HuH-7.5 (cell line): ENCODE measurements around the gene PGK1.
"Not testable (repeated sequence)": the region's sequence is repeated elsewhere in the genome, so short reads cannot be mapped to it uniquely, and the experiment has no call there.

ENCODE experiments used
- DNase-seq: peaks from one replicate; pipeline ENCODE4 v3.0.0; 2011; ENCODE audit warnings: low spot score

PGK1 gene

DNA sequence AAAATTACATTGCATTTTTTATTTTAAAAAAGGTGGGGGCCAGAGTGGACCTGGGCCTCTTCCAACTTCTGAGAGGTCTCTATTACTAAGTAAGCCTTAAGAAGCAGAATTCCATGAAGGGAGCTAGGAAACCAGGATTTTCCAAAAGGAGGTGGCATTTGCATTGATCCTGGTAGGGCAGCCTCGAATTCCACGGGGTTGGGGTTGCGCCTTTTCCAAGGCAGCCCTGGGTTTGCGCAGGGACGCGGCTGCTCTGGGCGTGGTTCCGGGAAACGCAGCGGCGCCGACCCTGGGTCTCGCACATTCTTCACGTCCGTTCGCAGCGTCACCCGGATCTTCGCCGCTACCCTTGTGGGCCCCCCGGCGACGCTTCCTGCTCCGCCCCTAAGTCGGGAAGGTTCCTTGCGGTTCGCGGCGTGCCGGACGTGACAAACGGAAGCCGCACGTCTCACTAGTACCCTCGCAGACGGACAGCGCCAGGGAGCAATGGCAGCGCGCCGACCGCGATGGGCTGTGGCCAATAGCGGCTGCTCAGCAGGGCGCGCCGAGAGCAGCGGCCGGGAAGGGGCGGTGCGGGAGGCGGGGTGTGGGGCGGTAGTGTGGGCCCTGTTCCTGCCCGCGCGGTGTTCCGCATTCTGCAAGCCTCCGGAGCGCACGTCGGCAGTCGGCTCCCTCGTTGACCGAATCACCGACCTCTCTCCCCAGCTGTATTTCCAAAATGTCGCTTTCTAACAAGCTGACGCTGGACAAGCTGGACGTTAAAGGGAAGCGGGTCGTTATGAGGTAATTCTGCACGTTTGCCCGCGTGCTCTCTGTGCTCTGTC is at the start of gene PGK1:
TSS of gene PGK1 (plus strand) at position 626 of the 824 bp plus-strand sequence. CDS start at position 719, 93 bp downstream.
- peak; percentile 52 for DNase-seq

DNA sequence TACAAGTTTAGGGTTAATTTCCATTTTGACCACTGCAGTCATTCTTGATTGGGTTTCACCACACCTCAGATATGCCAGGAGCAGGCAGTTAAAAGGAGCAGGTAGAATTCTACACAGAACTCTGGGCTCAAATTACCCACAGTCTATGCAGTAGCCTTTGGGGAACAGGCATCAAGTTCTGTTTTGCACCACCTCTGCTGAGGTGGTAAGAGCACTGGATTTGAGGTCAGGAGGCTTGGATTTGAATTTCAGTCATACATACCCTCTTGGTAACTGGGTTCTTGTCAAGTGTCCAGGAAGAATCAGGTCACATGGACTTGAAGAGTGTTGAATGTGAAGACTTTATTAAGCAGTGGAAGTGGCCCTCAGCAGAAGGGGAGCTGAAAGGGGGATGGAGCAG is 40.4 kb upstream of the PGK1 start:
- no peak for DNase-seq

DNA sequence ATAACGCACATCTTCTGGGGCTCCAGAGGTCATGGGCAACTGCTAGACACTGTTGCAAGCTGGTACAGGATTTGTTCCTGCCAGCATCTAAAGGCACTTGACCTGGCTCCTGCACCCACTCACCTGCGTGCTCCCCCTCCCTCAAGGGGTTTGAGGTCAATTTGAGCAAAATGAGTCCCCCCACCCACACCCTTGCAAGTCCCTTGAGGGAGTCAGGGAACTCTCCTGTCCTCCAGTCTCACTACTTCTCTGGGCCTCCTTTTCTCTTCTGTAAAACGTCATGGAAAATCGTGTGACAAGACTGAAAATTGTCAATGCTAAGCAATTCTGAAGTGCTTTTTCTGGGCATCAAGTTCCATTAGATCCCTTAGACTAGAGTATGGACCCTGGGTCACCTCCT is 39.9 kb upstream of the PGK1 start:
- DNase-seq: no peak

DNA sequence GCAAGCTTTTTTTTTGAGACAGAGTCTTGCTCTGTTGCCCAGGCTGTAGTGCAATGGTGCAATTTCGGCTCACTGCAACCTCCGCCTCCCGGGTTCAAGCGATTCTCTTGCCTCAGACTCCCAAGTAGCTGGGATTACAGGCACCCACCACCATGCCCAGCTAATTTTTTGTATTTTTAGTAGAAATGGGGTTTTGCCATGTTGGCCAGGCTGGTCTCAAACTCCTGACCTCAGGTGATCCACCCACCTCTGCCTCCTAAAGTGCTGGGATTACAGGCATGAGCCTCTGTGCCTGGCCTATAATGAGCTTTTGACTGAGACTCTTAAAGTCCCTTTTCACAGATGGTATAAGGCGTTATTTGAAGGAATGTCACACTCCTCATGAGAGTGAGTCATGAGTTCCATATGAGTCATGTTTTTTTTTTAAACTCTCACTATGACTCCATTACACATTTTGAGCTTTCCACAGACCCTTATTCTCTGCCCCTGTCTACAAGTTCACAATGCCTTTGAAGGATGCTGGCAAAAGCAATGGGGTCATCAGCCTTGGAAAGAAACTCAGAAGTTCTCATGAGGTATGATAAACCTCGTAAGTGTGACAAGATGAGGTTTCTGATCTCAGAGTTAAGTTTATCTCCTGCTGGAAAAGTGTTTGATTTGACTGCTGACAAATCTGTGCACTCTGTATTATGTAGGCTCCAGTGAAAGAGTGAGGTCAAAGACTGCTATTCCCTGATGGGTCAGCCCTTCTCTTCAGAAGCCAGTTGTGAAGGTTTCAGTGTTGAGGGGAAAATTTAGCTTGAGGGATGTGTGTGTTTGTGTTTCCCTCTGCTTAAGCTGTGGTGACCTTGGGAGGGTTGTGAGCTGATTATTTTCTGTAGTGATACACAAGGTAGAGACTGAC is 39.1 kb upstream of the PGK1 start:
- not testable (repeated sequence) for DNase-seq

DNA sequence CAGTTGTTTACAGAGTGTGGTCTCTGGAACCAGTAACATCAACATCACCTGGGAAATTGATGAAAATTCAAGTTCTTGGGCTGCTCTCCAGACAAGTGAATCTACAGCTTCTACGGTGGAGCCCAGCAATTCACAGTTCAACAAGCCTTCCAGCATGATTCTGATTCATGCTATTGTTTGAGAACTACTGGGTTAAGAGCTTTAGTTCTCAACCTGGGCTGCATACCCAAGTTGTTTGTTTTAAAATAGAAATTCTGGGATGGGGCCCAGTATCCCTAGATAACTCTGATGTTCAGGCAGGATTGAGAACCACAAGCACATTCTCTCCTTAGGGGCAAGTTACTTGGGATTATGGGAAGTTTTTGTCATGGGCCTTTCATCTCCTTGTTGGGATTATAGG is 37.9 kb upstream of the PGK1 start:
- DNase-seq: no peak

DNA sequence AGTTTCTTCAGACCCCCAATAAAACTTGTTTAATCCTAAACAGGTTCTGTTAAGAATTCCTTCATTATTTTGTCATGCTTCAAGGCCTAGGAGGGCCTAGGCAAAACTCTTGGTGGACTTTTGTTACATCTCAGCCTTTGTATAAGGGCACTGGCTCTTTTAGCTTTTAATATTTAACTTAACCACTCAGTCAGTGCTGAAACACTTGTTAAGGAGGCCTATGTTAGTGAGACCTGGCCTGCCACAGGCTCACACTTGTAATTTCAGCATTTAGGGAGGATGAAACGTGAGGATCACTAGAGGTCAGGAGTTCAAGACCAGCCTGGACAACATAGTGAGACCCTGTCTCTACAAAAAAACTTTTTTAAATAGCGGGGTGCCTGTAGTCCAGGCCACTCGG is 32.7 kb upstream of the PGK1 start:
- DNase-seq: no peak

DNA sequence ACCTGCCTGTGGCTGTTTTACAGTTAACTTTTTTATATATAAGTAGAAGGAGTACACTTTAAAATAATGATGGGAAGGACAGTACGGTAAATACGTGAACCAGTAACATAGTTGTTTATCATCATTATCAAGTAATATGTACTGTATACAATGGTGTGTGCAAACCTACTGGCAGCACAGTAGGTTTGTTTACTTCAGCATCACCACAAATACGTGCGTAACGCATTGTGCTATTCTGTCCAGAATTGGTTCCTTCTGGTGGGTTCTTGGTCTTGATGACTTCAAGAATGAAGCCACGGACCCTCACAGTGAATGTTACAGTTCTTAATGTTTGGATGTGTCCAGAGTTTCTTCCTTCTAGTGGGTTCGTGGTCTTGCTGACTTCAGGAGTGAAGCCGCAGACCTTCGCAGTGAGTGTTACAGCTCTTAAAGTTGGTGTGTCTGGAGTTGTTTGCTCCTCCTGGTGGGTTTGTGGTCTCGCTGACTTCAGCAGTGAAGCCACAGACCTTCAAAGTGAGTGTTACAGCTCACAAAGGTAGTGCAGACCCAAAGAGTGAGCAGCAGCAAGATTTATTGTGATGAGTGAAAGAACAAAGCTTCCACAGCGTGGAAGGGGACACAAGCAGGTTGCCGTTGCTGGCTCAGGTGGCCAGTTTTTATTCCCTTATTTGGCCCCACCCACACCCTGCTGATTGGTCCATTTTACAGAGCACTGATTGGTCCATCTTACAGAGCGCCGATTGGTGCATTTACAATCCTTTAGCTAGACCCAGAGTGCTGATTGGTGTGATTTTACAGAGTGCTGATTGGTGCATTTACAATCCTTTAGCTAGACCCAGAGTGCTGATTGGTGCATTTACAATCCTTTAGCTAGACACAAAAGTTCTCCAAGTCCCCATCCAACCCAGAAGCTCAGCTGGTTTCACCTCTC is 30.6 kb upstream of the PGK1 start:
- DNase-seq: not testable (repeated sequence)

DNA sequence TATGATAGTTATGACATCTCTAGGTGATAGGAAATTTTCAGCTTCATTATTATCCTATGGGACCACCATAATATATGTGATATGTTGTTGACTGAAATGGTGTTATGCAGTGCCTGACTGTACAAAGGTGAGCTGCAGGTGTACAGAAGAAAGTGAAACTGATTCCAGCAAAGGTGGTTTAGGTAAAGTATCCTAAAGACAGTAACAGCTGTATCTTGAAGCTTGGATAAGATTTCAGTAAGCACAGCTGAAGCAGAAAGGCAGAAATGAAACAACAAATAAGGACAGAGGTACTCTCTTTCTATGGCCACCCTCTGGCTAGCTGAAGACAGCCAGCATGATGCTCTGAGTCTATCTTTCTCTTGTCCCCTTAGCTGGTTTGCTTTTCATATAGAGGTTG is 30.0 kb upstream of the PGK1 start:
- DNase-seq: no peak

DNA sequence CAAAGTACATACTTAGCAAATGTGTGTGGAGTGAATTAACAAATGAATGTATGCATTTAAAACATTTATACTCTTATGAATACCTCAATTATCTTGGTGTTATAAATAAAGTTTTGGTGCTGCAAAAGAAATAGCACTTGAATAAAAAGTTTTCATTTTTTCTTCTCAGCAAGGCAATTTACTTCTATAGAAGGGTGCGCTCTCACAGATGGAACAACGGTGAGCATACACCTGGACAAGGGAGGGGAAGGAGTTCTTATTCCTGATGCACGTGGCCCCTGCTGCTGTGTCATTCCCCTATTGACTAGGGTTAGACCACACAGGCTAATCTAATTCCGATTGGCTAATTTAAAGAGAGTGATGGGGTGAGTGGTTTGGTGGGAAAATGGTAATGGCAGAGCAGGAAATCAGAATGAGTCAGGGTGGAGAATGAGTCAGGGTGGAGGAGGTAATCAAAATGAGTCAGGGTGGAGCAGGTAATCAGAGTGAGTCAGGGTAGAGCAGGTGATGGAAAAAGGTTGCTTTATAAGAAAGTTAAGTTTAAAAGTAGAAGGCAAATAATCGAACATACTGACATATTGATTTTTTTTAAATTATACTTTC is 28.2 kb upstream of the PGK1 start:
- no peak for DNase-seq

DNA sequence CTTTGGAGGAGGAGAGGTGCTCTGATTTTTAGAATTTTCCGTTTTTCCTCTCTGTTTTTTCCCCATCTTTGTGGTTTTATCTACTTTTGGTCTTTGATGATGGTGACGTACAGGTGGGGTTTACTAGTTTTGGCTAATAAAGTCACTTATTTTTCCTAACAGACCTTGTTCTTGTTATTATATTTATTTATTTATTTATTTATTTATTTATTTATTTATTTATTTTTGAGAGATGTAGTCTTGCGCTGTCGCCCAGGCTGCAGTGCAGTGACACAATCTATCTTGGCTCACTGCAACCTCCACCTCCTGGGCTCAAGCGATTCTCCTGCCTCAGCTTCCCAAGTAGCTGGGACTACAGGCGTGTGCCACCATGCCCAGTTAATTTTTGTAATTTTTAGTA is 22.6 kb upstream of the PGK1 start:
- not testable (repeated sequence) for DNase-seq

DNA sequence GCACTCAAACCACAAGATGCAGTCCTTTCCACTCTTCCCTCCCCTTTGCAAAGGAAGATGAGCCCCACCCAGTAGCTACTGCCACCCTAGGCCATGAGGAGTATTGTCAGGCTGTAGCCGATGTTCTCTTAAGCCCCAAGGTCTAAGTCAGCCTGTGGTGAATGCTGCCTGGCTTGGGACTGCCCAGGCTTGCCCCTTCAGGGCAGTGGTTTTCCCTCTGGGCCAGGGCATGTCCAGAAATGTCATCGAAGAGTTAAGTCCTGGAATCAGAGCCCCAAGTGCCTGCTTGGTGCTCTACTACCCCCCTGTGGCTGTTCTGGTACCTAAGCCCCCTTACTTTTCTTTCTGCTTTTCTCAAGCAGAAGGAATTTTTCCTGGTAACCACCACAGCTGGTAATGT is 11.8 kb upstream of the PGK1 start:
- no peak for DNase-seq

DNA sequence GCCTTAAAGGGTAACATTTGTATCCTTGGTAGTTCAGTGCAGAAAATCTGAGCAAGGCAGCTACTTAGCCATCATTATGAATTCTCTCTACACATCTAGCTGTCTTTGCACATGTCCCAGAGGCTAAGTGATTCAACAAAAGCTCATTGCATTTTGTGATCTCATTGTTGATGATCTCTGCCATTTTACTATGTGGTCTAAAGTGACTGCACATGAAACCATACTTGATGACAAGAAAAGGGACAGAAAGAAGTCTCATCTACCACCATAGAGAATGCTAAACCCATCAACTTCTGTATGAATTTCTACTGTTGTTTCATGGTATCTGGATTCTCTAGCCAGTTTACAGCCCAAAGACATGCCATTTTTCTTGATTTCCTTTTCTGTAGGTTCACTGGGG is 5.9 kb upstream of the PGK1 start:
- DNase-seq: no peak

DNA sequence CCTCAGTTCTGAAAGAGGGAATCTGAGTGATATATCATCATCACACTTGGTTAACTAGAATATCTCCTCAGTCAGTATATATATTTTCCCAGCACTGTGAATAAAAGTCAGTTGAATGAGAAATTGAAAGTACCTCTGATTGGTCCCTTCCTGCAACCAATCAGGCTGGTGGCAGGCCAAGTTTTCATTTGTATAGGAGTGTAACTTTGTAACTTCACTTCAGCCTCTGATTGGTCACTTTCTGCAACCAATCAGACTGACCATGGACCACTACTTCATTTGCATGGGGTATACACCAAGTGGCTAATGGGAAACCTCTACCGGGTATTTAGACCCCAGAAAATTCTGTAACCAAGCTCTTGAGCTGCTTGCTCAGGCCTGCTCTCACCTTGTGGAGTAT is 2.0 kb upstream of the PGK1 start:
- no peak for DNase-seq

DNA sequence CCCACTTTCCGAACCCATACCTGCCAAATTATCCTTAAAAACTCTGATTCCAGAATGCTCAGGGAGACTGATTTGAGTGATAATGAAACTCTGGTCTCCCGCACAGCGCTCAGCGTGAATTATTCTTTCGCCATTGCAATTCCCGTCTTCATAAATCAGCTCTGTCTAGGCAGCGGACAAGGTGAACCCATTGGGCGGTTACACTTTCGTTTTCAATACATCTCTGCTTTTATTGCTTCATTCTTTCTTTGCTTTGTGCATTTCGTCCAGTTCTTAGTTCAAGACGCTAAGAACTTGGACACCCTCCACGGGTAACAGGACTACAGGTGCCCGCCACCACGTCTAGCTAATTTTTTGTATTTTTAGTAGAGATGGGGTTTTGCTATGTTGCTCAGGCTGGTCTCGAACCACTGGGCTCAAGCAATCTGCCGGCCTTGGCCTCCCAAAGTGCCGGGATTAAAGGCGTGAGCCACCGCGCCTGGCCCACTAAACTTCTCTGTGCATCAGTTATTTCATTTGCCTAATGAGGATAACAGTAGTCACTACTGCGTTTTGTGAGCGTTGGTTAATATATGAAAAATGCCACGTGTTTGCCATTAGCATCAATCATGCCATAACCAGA is 936 bp upstream of the PGK1 start:
- DNase-seq: no peak

DNA sequence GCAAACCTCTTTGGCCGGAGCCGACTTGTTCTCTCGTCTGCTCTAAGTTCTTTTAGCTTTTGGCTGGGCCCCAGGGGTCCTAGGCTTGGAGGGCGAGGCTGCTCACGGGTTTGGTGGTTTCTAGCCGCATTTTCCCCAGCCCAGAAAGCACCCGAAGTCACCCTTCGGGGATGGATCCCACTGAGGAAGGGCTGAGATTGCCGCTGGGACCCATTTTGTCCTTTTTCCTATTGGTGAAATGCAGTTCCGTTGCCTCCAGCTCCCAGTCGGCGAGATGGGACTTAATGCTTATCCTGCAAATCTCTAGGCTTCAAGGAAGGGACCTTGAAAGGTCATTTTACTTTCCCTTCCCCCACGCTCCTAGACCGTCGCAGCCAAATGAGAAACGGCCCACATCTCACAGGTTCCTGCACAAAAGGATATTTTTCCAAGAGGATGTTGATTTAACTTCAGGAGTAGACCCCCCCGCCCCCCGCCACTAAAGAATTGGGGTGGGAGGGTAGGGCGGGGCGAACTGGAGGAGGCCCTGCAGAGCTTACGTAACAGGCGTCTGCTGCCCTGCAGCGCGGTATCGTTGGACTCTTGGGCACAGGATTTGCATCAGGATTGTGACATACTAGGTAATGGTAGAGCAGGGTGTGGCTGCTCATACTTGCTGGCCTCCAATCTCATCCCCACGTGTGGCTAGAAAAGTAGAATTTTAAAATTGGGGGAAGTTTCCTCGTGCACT is 564 bp downstream of the PGK1 start:
- no peak for DNase-seq

DNA sequence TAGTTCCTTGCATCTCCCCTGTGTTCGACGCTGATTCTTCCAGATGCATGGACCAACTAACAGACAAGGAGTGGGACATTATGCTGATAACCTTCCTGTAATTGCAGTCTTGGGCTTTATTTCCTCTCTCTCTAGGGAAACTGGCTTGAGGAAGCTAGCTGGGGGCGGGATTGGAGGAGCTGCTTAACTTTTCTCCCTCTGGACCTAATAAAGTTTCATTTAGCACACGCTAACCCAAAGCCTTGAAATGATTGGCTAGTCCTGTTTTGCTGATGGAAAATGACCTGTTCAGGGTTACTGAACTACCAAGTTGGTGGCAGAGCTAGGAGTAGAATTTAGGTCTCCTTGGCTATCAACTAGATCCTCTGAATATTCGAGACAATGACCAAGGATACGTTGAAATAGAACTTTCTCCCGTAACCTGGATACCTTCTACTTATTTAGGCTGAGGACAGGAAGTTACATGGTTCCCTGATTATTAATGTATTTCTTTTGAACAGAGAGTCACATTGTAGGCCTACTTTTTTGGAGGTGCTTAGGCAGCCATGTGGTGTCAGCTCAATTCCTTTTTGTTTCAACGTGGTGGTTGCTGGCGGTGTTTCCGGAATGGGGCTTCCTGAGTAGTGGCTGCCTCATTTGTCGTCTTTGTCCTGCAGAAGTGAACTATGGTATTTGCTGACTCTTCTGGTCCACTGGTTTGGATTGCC is 2.0 kb downstream of the PGK1 start:
- no peak for DNase-seq

DNA sequence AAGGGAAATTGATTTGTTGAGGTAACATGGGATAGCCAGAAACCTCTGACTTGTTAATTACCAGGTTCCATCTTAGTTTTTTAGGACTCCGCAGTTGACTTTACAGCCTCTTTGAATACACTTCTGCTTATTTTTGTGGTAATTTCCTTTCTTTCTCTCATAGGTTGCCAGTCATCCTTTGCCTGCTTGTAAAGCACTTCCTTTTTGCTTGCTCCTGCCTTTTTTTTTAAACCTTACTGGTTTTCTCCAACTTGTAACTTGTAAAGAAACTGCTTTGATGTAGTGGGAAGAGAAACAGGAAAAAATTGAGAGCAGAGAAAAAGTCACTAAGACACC is 2.6 kb downstream of the PGK1 start:
- no peak for DNase-seq

DNA sequence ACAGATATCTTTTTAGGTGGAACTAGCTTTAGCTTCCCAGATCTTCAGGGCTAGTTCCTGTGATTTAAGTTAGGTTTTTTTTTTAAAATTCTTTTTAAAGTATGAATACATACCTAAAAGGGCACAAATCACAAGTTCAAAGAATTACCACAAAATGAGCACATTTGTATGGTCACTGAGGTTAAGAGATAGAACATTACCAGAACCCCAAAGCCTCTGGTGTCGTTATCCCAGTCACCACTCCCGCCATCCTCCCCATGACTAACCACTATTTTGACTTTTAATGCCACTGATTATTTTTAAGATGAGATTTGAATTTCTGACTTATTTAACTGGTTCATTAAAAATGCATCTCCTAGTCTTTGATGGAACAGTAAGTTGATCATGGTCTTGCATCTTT is 5.4 kb downstream of the PGK1 start:
- no peak for DNase-seq

DNA sequence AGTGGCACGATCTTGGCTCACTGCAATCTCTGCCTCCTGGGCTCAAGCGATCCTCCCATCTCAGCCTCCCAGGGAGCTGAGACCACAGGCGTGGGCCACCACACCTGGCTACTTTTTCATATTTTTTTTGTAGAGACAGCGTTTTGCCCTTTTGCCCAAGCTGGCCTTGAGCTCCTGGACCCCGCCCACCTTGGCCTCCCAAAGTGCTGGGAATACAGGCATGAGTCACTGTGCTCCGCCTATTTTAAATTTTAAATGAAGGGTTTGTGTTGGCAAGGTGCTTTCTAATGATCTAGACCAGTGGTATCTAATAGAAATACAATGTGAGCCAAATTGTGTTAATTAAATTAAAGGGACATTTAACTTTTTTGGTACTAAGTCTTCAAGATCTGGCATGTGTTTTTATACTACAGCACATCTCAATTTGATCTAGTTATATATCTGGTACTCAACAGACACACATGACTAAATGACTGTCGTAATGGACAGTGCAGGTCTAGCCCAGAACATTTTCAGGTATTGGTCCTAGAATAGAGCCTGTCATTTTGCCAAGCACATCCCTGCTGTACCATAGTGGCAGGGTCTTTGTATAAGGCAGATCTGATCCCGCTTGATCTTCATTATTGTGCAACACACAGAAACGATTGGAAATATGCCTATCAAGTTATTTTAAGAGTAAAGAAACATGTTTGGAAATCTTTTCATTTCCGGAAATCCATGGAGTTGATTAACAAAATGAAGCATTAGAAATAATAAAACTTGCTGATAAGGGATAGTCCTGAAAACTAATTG is 7.3 kb downstream of the PGK1 start:
- DNase-seq: no peak
